Endodermal cell (in vitro differentiated cells): Measurements from ENCODE around the gene HERC3. TPM values are rescaled to one million over a fixed set of nuclear protein-coding genes. Genes with fewer than 3 reads are reported as not detected.

Source experiments
- DNase-seq: peaks from one replicate; pipeline ENCODE4 v3.0.0-alpha.2; 2017
- H3K27ac ChIP-seq: 2 replicates; pipeline ENCODE4 v1.5.1; 2013; ENCODE audit warnings: mild to moderate bottlenecking, low read depth, low read length, moderate library complexity
- H3K27me3 ChIP-seq: 2 replicates; pipeline ENCODE4 v1.6.1; 2013; ENCODE audit warnings: mild to moderate bottlenecking, low read length, moderate library complexity; ENCODE audit not compliant: insufficient read depth, control insufficient read depth, poor library complexity, severe bottlenecking
- H3K36me3 ChIP-seq: 2 replicates; pipeline ENCODE4 v1.7.0; 2013; ENCODE audit warnings: mild to moderate bottlenecking, low read length, moderate library complexity; ENCODE audit not compliant: control insufficient read depth, insufficient read depth
- H3K4me1 ChIP-seq: one replicate; pipeline ENCODE4 v1.7.0; 2013; ENCODE audit warnings: low read length; ENCODE audit not compliant: control insufficient read depth, insufficient read depth
- H3K4me3 ChIP-seq: 2 replicates; pipeline ENCODE4 v1.5.1; 2013; ENCODE audit warnings: mild to moderate bottlenecking, low read length, moderate library complexity
- H3K9ac ChIP-seq: 2 replicates; pipeline ENCODE4 v1.6.1; 2013; ENCODE audit warnings: mild to moderate bottlenecking, low read length, moderate library complexity; ENCODE audit not compliant: poor library complexity, severe bottlenecking; ENCODE audit errors: extremely low read depth
- H3K9me3 ChIP-seq: 2 replicates; pipeline ENCODE4 v1.6.1; 2013; ENCODE audit warnings: mild to moderate bottlenecking, low read length, moderate library complexity; ENCODE audit not compliant: control insufficient read depth
- H3K27ac Mint-ChIP-seq: 2 replicates; pipeline ENCODE4 v1.8.0; 2020; ENCODE audit warnings: mixed read lengths
- H3K27me3 Mint-ChIP-seq: 2 replicates; pipeline ENCODE4 v1.8.0; 2021; ENCODE audit warnings: mild to moderate bottlenecking, mixed read lengths; ENCODE audit not compliant: insufficient read depth
- H3K36me3 Mint-ChIP-seq: 2 replicates; pipeline ENCODE4 v1.8.0; 2020; ENCODE audit warnings: low read depth, mixed read lengths
- H3K4me1 Mint-ChIP-seq: 2 replicates; pipeline ENCODE4 v1.8.0; 2020; ENCODE audit warnings: mixed read lengths
- H3K4me3 Mint-ChIP-seq: 2 replicates; pipeline ENCODE4 v1.8.0; 2020; ENCODE audit warnings: mild to moderate bottlenecking, moderate library complexity, mixed read lengths
- H3K9me3 Mint-ChIP-seq: 2 replicates; pipeline ENCODE4 v1.8.0; 2020; ENCODE audit warnings: mild to moderate bottlenecking, mixed read lengths
- WGBS, 2 experiments: methylation state at CpG; one replicate each; pipeline versions ENCODE4 v1.1.5 to v1.1.7; 2013; ENCODE audit warnings: missing lambda C conversion rate in 2 of 2, mixed read lengths in 1 of 2; ENCODE audit not compliant: insufficient coverage in 1 of 2, insufficient read length in 1 of 2; 5-methylcytosine and 5-hydroxymethylcytosine counted together
- total RNA-seq, 2 donors: library from RNA; stranded (reverse); fragmentation: NEBNext Ultra II Directional in 1 of 2; extraction: Animal tissue kit (Norgen Biotek cat#: 25700) in 1 of 2; gene quantifications; 2 replicates in 1 of 2; 3 replicates in 1 of 2; pipeline ENCODE4 v1.2.1, GENCODE V29; 2021
- TF ChIP-seq, protein P1 (sequence below): fragments of 200-600 bp; sonication (generic); conservative IDR thresholded peaks from 2 replicates; pipeline ENCODE4 v1.5.0; 2021; ENCODE audit warnings: antibody characterized with exemption, mild to moderate bottlenecking

Gene HERC3
- total RNA-seq, 2 donors from 2014 or later, result 4.4 to 5.9 TPM

DNA sequence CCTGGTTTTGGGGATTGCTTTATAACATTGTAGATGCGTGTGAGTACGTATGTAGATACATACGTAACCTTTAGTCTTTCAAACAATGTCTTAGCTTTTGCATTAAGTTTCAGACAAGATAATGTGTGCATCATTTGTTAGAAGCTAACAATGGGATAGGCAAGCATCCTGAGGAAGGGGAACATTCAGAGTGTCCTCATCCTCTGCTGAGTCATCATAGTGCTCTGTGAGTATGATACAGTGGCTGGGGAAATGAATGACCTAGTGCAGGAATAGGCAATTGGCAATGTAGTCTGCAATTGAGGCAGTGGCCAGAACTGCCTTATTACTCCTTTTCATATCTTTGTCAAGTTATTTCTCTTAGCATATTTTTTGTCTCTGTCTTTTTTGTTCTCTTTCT is 98.1 kb downstream of the HERC3 start:
- peaks cover 2% of the 10 kb centered on the region for H3K4me1 ChIP-seq
- no peaks in the 10 kb centered on the region for H3K36me3 ChIP-seq
- no peak overlapping the region for H3K4me3 Mint-ChIP-seq
- no peak overlapping the region for H3K27ac Mint-ChIP-seq
- H3K9me3 Mint-ChIP-seq, result no peaks in the 10 kb centered on the region
- no peaks in the 10 kb centered on the region for H3K4me1 Mint-ChIP-seq
- no peak overlapping the region for H3K9ac ChIP-seq
- WGBS, 2 experiments, result 100% methylated on average over 2 to 3 of the region's 3 CpGs
- H3K36me3 Mint-ChIP-seq, result no peaks in the 10 kb centered on the region
- H3K27ac ChIP-seq, result no peak overlapping the region
- H3K27me3 ChIP-seq, result no peaks in the 10 kb centered on the region
- no peak overlapping the region for H3K4me3 ChIP-seq
- no peak for DNase-seq
- no peaks in the 10 kb centered on the region for H3K27me3 Mint-ChIP-seq
- TF ChIP-seq, protein P1, sequence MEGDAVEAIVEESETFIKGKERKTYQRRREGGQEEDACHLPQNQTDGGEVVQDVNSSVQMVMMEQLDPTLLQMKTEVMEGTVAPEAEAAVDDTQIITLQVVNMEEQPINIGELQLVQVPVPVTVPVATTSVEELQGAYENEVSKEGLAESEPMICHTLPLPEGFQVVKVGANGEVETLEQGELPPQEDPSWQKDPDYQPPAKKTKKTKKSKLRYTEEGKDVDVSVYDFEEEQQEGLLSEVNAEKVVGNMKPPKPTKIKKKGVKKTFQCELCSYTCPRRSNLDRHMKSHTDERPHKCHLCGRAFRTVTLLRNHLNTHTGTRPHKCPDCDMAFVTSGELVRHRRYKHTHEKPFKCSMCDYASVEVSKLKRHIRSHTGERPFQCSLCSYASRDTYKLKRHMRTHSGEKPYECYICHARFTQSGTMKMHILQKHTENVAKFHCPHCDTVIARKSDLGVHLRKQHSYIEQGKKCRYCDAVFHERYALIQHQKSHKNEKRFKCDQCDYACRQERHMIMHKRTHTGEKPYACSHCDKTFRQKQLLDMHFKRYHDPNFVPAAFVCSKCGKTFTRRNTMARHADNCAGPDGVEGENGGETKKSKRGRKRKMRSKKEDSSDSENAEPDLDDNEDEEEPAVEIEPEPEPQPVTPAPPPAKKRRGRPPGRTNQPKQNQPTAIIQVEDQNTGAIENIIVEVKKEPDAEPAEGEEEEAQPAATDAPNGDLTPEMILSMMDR, result no peak
- no peaks in the 10 kb centered on the region for H3K9me3 ChIP-seq

- H3K9me3 Mint-ChIP-seq, result no peaks in the 10 kb centered on the region
- 79 to 88% methylated on average over 2 to 3 of the region's 3 CpGs for WGBS, 2 experiments
- Histone ChIP-seq H3K36me3 (no peaks in the 10 kb centered on the region), H3K27me3 (no peaks in the 10 kb centered on the region), H3K27ac (no peak overlapping the region), H3K4me3 (no peak overlapping the region), H3K4me1 (peaks cover 2% of the 10 kb centered on the region), H3K9me3 (no peaks in the 10 kb centered on the region), H3K9ac (no peak overlapping the region)
- no peaks in the 10 kb centered on the region for H3K27me3 Mint-ChIP-seq
- TF ChIP-seq, protein P1, result no peak
- H3K36me3 Mint-ChIP-seq, result no peaks in the 10 kb centered on the region
- H3K4me1 Mint-ChIP-seq, result peaks cover 4% of the 10 kb centered on the region
- H3K4me3 Mint-ChIP-seq, result no peak overlapping the region
- no peak overlapping the region for H3K27ac Mint-ChIP-seq
- no peak for DNase-seq
These were observed 101.5 kb downstream of the HERC3 start for GRCh38 chr4:88693792-88694191.

GRCh38 chr4:88696630-88697029 is 104.3 kb downstream of the HERC3 start:
- H3K27me3 ChIP-seq, result no peaks in the 10 kb centered on the region
- H3K36me3 Mint-ChIP-seq, result no peaks in the 10 kb centered on the region
- peak overlapping the region; percentile 80 for H3K4me3 ChIP-seq
- DNase-seq, result no peak
- H3K4me1 ChIP-seq, result peaks cover 2% of the 10 kb centered on the region
- TF ChIP-seq, protein P1, result no peak
- peak overlapping the region; percentile 71 for H3K4me3 Mint-ChIP-seq
- H3K36me3 ChIP-seq, result no peaks in the 10 kb centered on the region
- no peaks in the 10 kb centered on the region for H3K27me3 Mint-ChIP-seq
- H3K27ac Mint-ChIP-seq, result no peak overlapping the region
- H3K9me3 ChIP-seq, result no peaks in the 10 kb centered on the region
- WGBS, 2 experiments, result 82 to 94% methylated on average over 7 of the region's 7 CpGs
- peaks cover 4% of the 10 kb centered on the region for H3K4me1 Mint-ChIP-seq
- no peak overlapping the region for H3K27ac ChIP-seq
- no peaks in the 10 kb centered on the region for H3K9me3 Mint-ChIP-seq
- no peak overlapping the region for H3K9ac ChIP-seq
